GM19455 (cell line): ENCODE results near the gene RABGAP1L.
"Not testable (repeated sequence)": the region's sequence is repeated elsewhere in the genome, so short reads cannot be mapped to it uniquely, and the experiment has no call there.

Experiments used
- ATAC-seq: cut with Tn5 transposase; IDR thresholded peaks from one replicate; pipeline ENCODE4 v1.9.1; 2021; ENCODE audit not compliant: unreplicated experiment

The RABGAP1L gene

GRCh38 chr1:174789399-174789798, 630.1 kb downstream of the RABGAP1L start:
- no peak for ATAC-seq

GRCh38 chr1:174791863-174792262, 632.5 kb downstream of the RABGAP1L start:
- ATAC-seq, result no peak

DNA sequence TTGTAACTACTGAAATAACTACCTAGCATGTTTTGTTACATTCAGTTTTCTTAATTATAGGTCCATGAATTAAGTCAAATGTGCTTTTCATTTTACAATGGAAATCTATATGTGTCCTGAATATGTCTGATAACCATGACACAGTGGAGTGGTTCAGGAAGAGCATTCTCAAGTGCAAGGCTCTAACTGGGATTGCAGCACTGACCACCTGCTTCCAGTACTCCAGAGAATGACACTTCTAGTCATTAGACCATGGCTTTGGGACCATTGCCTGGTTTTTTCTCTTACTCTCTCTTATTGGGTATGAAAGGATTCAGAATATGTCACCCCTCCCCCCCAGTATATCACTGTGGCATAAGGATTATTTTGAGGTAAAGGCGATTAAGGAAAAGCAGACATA, 635.5 kb downstream of the RABGAP1L start:
- no peak for ATAC-seq

DNA sequence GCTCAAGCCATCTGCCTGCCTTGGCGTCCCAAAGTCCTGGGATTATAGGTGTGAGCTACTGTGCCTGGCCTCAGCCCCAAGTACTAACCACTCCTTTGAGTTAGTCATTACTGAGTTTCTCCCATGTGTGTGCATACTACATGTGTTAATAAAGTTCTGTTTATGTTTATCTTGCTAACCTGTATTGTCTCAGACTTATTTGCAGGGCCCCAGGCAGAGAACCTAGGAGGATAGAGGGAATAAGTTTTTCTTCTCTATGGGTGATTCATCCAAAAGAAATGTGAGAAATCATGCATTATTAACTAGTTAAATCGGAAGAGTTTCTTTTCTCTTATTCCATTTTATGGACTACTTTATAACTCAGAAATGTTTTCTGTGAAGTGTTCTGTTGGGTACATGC, 636.5 kb downstream of the RABGAP1L start:
- no peak for ATAC-seq

DNA sequence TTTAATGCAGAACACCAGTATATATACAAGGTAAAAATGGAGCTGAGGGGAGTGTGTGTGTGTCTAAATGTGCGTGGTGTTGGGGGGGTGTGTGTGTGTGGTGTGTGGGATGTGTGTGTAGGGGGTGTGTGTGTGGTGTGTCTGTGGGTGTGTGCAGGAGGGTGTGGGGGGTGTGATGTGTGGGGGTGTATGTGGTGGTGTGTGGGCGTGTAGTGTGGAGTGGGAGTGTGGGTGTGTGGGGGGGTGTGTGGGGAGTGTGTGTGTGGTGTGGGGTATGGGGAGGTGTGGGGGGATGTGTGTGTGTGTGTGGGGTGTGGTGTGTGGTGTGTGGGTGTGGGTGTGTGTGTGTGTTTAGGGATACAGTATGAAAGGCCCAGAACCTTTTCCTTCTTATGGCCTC, 638.1 kb downstream of the RABGAP1L start:
- ATAC-seq, result no peak

- peak; percentile 13 for ATAC-seq
Measured at GRCh38 chr1:174799136-174799479, 639.8 kb downstream of the RABGAP1L start.

- ATAC-seq, result no peak
Measured at GRCh38 chr1:174800216-174800851, 641.0 kb downstream of the RABGAP1L start.

DNA sequence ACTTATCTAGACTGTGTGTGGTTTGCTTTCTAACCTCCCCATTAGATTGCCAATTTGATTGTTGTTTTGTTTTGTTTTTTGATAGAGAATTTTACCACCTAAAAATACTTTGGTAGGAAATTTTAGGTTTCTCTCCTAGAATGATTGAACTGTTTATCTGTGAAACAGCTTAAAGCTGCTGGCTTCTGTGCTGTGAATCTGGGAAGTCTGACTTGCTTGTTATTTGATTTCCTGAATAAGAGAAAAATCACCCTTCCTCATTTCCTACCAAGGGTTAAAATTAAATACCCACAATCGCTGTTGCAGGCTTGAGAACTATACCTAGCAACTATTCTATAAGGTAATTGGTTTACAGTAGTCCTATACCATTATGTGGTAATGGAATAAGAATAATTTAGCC, 641.6 kb downstream of the RABGAP1L start:
- no peak for ATAC-seq

- no peak for ATAC-seq
Measured at GRCh38 chr1:174809755-174810280, 650.5 kb downstream of the RABGAP1L start.

GRCh38 chr1:174812016-174812415, 652.7 kb downstream of the RABGAP1L start:
- no peak for ATAC-seq

DNA sequence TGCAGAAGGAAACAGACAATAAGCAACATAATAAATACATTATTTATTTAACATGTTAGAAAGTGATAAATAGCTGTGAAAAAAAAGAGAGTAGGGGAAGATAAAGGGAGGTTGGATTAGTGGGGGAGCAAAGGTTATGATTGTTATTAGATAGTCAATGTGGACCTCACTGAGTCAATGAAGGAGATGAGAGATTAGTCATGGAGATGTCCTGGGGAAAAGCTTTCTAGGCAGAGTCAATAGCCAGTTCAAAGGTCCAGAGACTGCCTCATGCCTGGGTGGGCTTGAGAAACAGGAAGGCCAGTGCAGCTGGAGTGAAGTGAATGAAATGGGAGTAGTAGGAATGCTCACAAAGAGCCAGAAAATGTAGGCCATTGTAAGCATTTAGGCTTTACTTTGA, 653.3 kb downstream of the RABGAP1L start:
- ATAC-seq, result no peak

- ATAC-seq, result no peak
Measured at GRCh38 chr1:174815036-174815435, 655.7 kb downstream of the RABGAP1L start.

DNA sequence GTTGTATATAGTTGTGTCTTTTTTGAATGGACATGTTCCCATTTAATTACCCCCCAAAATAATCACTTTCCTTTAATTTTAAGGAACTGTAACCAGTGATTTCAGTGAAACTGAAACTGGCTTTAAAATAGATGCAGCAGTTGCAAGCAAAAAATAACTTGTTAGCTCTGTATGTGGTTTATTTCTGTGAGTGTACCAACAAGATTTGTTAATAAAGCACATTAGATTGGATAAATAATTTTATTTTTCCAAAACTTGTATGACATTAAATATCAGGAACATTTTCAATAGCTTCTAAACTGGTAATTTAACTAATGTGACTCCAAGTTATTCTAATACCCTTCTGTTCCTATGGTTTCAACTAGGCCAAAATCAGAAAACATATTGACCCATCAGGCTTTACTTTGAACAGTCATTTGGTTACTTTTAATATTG, 656.2 kb downstream of the RABGAP1L start:
- ATAC-seq, result no peak

- ATAC-seq, result not testable (repeated sequence)
Measured at GRCh38 chr1:174816621-174817020, 657.3 kb downstream of the RABGAP1L start.

GRCh38 chr1:174818014-174818616, 658.8 kb downstream of the RABGAP1L start:
- ATAC-seq, result no peak

GRCh38 chr1:174818951-174819350, 659.6 kb downstream of the RABGAP1L start:
- ATAC-seq, result no peak

DNA sequence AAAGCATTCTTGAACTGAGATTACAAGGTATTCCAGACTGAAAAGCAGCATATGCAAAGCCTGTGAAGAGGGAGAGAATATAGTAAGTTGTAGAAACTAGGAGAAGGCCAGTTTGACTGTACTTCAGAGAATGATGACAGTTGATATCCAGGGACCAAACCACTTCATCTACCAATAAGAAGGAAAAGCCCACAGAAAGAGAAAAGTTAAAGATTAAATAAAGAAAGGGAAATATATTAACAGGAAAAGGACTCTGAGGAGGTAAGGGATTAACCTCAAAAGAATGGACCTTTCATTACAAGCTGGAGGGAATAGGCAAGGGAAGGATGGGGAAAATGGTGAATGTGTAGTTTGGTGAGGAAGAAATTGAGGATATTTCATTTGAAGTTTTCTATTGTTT, 660.3 kb downstream of the RABGAP1L start:
- no peak for ATAC-seq

DNA sequence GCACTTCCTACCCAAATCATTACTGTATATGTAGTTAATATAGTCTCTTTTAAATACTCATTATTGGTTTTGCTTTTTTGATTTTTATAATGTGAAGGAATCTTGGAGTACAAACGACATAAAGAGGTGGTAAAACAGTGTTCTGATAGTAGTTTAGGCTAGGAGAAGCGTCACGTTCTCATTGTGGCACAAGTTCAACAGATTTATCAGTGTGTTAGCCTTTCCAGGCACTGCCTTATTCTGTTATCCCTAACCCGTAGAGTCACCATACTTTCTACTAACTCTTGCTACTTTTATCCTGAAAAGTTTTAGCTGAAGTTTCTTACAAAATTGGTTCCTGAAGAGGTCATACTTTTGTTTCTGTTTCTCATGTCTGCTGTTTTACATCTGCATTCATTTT, 665.8 kb downstream of the RABGAP1L start:
- no peak for ATAC-seq

DNA sequence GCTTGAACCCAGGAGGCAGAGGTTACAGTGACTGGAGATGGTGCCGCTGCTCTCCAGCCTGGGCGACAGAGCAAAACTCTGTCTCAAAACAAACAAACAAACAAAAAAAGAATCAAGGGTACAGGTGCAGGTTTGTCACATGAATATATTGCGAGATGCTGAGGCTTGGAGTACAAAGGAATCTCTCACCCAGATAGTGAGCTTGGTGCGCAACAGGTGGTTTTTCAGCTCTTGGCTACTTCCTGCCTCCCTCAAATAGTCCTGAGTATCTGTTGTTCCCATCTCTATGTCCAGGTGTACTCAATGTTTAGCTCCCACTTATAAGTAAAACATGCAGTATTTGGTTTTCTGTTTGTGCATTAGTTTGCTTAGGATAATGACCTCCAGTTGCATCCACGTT, 666.5 kb downstream of the RABGAP1L start:
- ATAC-seq, result no peak

GRCh38 chr1:174828264-174828663, 668.9 kb downstream of the RABGAP1L start:
- no peak for ATAC-seq

DNA sequence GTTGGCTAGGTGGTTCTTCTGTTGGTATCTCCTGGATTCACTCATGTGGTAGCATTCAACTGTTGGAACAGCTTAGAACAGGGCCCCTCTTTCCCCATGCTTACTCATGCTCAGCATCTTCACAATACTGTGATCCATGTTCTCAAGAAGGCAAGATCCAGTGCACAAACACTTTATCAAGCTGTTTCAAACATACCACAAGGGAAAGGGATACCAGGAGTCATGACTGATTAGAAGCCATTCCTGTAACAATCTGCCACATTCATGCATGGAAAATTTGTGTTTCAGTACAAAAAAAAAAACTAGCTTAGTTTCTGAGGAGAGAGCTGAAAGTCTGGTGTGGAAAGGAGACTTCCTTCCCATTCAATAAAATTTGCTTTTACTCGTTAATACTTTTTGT, 670.7 kb downstream of the RABGAP1L start:
- no peak for ATAC-seq

DNA sequence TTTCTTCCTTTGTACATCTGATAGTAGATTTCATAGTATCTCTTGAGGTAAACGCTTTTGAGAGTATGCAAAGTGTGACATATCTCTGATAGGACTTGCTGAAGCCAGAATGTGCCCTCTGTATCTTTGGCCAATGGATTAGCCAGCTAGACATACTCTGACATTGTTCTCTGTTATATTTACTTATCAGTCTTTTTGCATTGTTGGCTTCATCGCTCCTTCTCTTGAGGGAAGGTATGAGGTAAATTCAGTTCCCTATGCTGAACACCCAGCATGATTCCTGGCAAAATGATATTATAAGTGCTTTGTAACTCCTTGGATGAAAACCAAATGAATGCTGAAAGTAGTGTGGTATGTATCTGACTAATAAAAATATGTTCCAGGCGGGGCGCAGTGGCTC, 677.2 kb downstream of the RABGAP1L start:
- no peak for ATAC-seq

- no peak for ATAC-seq
Measured at GRCh38 chr1:174837386-174837785, 678.1 kb downstream of the RABGAP1L start.
